ENCODE results near the gene DENND1A.

DNA sequence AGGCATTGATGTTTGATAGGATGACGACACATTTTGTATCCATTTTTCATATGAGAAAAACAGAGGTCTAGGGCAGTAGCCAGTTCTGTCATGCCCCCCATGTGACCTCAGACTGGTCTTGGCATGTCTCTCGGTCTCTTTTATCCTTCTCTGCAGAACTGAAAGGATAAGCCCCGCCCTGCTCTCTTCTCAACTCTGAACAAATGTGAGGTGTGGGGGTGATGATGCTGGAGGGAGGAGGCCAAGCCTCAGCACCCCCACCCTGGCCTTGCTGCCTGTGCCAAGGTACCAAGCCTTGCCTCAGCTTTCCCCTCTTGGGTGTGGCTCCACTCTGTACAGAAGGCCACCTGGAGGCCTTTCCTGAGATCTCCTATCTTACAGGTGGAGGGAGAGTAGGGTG lies 593.5 kb downstream of the DENND1A start:
- TF ChIP-seq POLR2A (IDR thresholded peaks at IDR 0.05) (no peak), POLR2AphosphoS5 (IDR thresholded peaks at IDR 0.05) (no peak)
- TF ChIP-seq, protein P1, sequence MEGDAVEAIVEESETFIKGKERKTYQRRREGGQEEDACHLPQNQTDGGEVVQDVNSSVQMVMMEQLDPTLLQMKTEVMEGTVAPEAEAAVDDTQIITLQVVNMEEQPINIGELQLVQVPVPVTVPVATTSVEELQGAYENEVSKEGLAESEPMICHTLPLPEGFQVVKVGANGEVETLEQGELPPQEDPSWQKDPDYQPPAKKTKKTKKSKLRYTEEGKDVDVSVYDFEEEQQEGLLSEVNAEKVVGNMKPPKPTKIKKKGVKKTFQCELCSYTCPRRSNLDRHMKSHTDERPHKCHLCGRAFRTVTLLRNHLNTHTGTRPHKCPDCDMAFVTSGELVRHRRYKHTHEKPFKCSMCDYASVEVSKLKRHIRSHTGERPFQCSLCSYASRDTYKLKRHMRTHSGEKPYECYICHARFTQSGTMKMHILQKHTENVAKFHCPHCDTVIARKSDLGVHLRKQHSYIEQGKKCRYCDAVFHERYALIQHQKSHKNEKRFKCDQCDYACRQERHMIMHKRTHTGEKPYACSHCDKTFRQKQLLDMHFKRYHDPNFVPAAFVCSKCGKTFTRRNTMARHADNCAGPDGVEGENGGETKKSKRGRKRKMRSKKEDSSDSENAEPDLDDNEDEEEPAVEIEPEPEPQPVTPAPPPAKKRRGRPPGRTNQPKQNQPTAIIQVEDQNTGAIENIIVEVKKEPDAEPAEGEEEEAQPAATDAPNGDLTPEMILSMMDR (IDR thresholded peaks at IDR 0.05), result no peak
